GM18517 (cell line): ENCODE results near the gene CDH11.

ENCODE experiments used
- ATAC-seq: cut with Tn5 transposase; IDR thresholded peaks from one replicate; pipeline ENCODE4 v1.9.1; 2021; ENCODE audit warnings: mild to moderate bottlenecking, moderate library complexity; ENCODE audit not compliant: unreplicated experiment

Gene CDH11

GRCh38 chr16:65121870-65122723 lies at the start of gene CDH11:
Gene CDH11 (minus strand): TSS chr16:65122063. CDS start chr16:65004869, 117,194 bp downstream.
- ATAC-seq = no peak

- ATAC-seq = no peak
These were observed 32.5 kb upstream of the CDH11 start for GRCh38 chr16:65154321-65154720.

GRCh38 chr16:65153365-65154105 lies 31.7 kb upstream of the CDH11 start:
- no peak for ATAC-seq

- ATAC-seq = no peak
These were observed 26.9 kb upstream of the CDH11 start for GRCh38 chr16:65148804-65149203.

- ATAC-seq = no peak
These were observed 20.4 kb upstream of the CDH11 start for GRCh38 chr16:65142276-65142675.

GRCh38 chr16:65136681-65137080 lies 14.8 kb upstream of the CDH11 start:
- ATAC-seq = no peak

GRCh38 chr16:65126845-65127624 lies 5.2 kb upstream of the CDH11 start:
- no peak for ATAC-seq

- ATAC-seq = no peak
These were observed 4.0 kb upstream of the CDH11 start for GRCh38 chr16:65125871-65126270.

GRCh38 chr16:65125322-65125721 lies 3.5 kb upstream of the CDH11 start:
- ATAC-seq = no peak

- ATAC-seq = no peak
These were observed 2.7 kb upstream of the CDH11 start for GRCh38 chr16:65124596-65124995.

- ATAC-seq = no peak
These were observed 2.3 kb upstream of the CDH11 start for GRCh38 chr16:65124212-65124548.

- ATAC-seq = no peak
These were observed 1.7 kb upstream of the CDH11 start for GRCh38 chr16:65123396-65124211.

GRCh38 chr16:65122724-65123395 lies 997 bp upstream of the CDH11 start:
- ATAC-seq = no peak

GRCh38 chr16:65120831-65121721 lies 787 bp downstream of the CDH11 start:
- no peak for ATAC-seq

- no peak for ATAC-seq
These were observed 1.4 kb downstream of the CDH11 start for GRCh38 chr16:65120461-65120830.

GRCh38 chr16:65119901-65120401 lies 1.9 kb downstream of the CDH11 start:
- ATAC-seq = no peak

- no peak for ATAC-seq
These were observed 2.4 kb downstream of the CDH11 start for GRCh38 chr16:65119435-65119834.

- ATAC-seq = no peak
These were observed 3.0 kb downstream of the CDH11 start for GRCh38 chr16:65118871-65119270.
